Kidney epithelial cell (primary cell): ENCODE data around the gene MFAP4. TPM values are rescaled to one million over a fixed set of nuclear protein-coding genes. Genes with fewer than 3 reads are reported as not detected.

Experiments used
- DNase-seq: peaks from one replicate; pipeline ENCODE4 v3.0.0-alpha.2; 2010; ENCODE audit warnings: low read depth
- H3K27me3 ChIP-seq: 2 replicates; pipeline ENCODE4 v1.6.0; 2011; ENCODE audit warnings: low read length; ENCODE audit not compliant: control insufficient read depth, insufficient read depth
- H3K36me3 ChIP-seq: 2 replicates; pipeline ENCODE4 v1.5.1; 2011; ENCODE audit warnings: low read length; ENCODE audit not compliant: control insufficient read depth, insufficient read depth
- H3K4me3 ChIP-seq: 2 replicates; pipeline ENCODE4 v1.5.1; 2011; ENCODE audit warnings: low read depth, mild to moderate bottlenecking, control low read depth, low read length
- total RNA-seq: library from RNA; depleted of rRNA; stranded (reverse); fragments of >200 nt; gene quantifications from 2 replicates; pipeline ENCODE4 v1.2.3, GENCODE V29; 2015
- TF ChIP-seq, protein P1 (sequence below): IDR thresholded peaks from 2 replicates; pipeline ENCODE4 v1.5.1; 2011; ENCODE audit warnings: mild to moderate bottlenecking, moderate library complexity, low read length, control low read depth, inconsistent platforms; ENCODE audit not compliant: insufficient read depth, poor library complexity, severe bottlenecking

MFAP4 gene, protein sequence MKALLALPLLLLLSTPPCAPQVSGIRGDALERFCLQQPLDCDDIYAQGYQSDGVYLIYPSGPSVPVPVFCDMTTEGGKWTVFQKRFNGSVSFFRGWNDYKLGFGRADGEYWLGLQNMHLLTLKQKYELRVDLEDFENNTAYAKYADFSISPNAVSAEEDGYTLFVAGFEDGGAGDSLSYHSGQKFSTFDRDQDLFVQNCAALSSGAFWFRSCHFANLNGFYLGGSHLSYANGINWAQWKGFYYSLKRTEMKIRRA
- 0.68 and 1.3 TPM in 2 replicates for total RNA-seq

DNA sequence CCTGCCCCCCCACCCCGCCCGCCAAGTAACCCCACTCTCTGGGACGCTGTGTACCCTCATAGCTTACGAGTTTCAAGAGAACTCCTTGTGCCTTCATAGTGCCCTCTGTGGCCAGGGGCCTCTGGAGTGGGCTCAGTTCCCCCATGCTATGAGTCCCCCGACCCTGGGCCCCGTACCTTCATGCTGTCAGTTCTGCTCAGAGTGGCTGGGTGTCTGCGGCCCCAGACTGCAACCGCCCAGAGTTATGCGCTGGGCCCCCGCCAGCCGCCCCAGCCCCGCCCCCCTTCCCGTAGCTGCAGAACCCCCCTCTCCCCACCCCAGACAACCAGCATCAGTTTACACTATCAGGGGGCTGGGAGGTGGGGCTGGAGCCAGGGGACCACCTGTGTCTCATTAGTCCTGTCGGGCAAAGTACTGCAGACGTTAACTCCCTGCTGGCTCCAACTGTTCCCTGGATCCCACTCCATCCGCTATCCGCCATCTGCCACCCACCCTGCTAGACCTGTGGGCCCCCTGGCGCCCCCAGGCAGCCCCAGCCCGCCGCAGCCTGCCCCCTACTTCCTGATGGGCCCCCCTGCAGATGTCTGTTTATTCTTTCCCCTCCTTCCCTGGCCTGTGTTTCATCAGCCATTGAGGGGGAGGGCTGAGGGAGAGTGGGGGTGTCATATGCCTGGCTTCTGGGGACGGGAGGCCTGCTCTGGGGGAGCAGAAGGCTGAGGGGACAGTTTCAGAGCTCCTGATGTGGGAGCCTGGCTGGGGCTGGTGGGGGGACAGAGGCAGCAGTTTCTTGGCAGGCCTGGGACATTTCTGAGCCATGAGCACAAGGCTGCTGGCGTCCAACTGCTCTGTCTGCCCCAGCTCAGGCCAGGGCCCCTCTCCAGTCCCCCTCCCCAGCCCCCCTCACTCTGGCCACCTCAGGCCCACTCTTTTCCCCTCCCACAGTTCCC, at the start of gene MFAP4:
MFAP4 (minus strand) TSS at position 217 of the 947 bp plus-strand sequence; CDS start at position 182, 35 bp downstream.
- Histone ChIP-seq H3K36me3 (peaks cover 4% of the 10 kb centered on the region), H3K27me3 (no peaks in the 10 kb centered on the region), H3K4me3 (no peak within 1 kb of the TSS)
- no peak for DNase-seq
- TF ChIP-seq, protein P1, sequence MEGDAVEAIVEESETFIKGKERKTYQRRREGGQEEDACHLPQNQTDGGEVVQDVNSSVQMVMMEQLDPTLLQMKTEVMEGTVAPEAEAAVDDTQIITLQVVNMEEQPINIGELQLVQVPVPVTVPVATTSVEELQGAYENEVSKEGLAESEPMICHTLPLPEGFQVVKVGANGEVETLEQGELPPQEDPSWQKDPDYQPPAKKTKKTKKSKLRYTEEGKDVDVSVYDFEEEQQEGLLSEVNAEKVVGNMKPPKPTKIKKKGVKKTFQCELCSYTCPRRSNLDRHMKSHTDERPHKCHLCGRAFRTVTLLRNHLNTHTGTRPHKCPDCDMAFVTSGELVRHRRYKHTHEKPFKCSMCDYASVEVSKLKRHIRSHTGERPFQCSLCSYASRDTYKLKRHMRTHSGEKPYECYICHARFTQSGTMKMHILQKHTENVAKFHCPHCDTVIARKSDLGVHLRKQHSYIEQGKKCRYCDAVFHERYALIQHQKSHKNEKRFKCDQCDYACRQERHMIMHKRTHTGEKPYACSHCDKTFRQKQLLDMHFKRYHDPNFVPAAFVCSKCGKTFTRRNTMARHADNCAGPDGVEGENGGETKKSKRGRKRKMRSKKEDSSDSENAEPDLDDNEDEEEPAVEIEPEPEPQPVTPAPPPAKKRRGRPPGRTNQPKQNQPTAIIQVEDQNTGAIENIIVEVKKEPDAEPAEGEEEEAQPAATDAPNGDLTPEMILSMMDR: no peak

DNA sequence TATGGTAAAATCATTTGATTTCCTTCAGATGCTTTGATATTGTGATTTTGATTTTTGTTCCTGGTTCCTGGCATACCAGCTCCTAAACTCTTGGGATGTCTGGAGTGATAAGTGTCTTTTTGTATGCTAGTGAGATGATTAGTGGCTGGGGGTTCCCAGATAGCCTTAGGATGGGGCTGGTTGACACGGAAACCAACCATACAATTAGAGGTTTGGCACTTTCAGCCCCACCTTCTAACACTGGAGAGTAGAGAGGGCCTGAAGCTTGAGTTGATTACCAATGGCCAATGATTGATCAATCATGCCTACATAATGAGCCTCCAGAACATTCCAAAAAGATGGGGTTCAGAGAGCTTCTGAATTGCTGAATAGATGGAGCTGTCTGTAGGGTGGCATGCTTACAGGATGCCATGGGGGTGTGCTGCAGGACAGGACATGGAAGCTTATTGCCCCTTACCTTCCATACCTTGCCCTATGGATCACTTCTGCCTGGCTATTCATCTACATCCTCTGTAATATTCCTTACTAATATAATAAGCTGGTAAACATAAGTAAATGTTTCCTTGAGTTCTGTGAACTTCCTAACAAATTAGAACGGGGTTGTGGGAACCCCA, 46.8 kb upstream of the MFAP4 start:
- no peaks in the 10 kb centered on the region for H3K36me3 ChIP-seq
- H3K27me3 ChIP-seq: no peaks in the 10 kb centered on the region
- TF ChIP-seq, protein P1: no peak
- no peak for DNase-seq
- no peak overlapping the region for H3K4me3 ChIP-seq

DNA sequence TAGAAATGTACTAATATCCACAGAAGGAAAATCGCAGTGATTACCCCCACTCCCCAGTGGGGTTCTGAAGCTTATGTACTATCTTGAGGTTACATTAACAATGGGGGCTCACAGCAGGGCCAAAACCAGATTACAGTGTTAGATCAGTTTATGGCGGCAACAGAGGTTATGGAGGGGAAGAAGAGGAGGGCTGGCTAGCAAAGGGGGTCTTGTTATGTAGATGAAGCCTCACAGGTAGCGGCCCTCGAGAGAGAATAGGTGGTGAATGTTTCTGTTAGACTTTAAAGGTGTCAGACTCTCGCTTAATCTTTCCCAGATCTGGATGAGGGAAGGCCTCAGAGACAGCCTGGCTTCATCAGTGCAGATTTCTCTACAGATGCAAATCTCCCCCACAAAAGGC, 46.3 kb upstream of the MFAP4 start:
- H3K36me3 ChIP-seq: no peaks in the 10 kb centered on the region
- TF ChIP-seq, protein P1: no peak

DNA sequence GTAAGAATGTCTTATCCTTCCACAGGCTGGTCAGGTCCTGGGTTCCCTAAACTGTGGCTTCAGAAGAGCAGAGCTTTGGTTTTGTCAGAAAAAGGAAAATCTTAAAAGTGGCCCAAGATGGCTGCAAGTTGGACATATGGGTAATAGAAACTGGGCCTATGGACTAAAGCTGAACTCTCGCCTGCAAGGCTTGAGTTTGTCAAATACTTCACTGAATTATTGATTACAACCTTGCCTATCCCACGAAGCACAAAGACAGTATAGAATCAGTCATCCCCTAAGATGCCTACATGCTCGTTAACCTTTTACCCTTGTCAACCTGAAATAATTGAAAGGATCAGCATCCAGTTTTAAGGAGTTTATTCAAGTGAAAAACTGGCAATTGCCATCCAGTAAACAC, 44.7 kb upstream of the MFAP4 start:
- no peak for DNase-seq
- TF ChIP-seq, protein P1: no peak
- Histone ChIP-seq H3K4me3 (no peak overlapping the region), H3K36me3 (no peaks in the 10 kb centered on the region), H3K27me3 (no peaks in the 10 kb centered on the region)

More for the DNA sequence above, 46.3 kb upstream of the MFAP4 start:
- H3K27me3 ChIP-seq: no peaks in the 10 kb centered on the region
- no peak overlapping the region for H3K4me3 ChIP-seq
- DNase-seq: no peak

DNA sequence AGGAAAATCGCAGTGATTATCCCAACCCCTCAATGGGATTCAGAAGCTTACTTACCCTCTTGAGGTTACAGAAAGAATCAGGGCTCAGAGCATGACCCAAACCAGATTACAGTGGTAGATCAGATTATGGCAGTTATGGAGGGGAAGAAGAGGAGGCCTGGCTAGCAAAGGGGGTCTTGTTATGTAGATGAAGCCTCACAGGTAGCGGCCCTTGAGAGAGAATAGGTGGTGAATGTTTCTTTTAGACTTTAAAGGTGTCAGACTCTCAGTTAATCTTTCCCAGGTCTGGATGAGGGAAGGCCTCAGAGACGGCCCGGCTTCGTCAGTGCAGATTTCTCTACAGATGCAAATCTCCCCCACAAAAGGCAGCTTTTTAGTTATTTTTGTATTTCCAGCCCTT, 39.6 kb upstream of the MFAP4 start:
- H3K4me3 ChIP-seq: no peak overlapping the region
- DNase-seq: no peak
- TF ChIP-seq, protein P1: no peak
- no peaks in the 10 kb centered on the region for H3K27me3 ChIP-seq
- H3K36me3 ChIP-seq: no peaks in the 10 kb centered on the region
